ENCODE measurements around the gene VEZT.
"Not testable (repeated sequence)": the region's sequence is repeated elsewhere in the genome, so short reads cannot be mapped to it uniquely, and the experiment has no call there.

VEZT gene

GRCh38 chr12:95262808-95263207, 45.2 kb downstream of the VEZT start:
- no peak for DNase-seq

- DNase-seq: no peak
Observed at GRCh38 chr12:95265765-95266164, 48.2 kb downstream of the VEZT start.

- no peak for DNase-seq
Observed at GRCh38 chr12:95266254-95266653, 48.6 kb downstream of the VEZT start.

GRCh38 chr12:95269892-95270291, 52.3 kb downstream of the VEZT start:
- no peak for DNase-seq

- DNase-seq: no peak
Observed at GRCh38 chr12:95271465-95271864, 53.9 kb downstream of the VEZT start.

GRCh38 chr12:95277139-95277538, 59.5 kb downstream of the VEZT start:
- DNase-seq: no peak

GRCh38 chr12:95279856-95280255, 62.2 kb downstream of the VEZT start:
- no peak for DNase-seq

GRCh38 chr12:95282266-95282665, 64.7 kb downstream of the VEZT start:
- DNase-seq: no peak

- DNase-seq: no peak
Observed at GRCh38 chr12:95283371-95283770, 65.8 kb downstream of the VEZT start.

- DNase-seq: no peak
Observed at GRCh38 chr12:95286713-95287112, 69.1 kb downstream of the VEZT start.

GRCh38 chr12:95291501-95291900, 73.9 kb downstream of the VEZT start:
- no peak for DNase-seq

- no peak for DNase-seq
Observed at GRCh38 chr12:95298916-95299315, 81.3 kb downstream of the VEZT start.

- DNase-seq: no peak
Observed at GRCh38 chr12:95300286-95300685, 82.7 kb downstream of the VEZT start.

- no peak for DNase-seq
Observed at GRCh38 chr12:95303476-95303875, 85.9 kb downstream of the VEZT start.

- DNase-seq: no peak
Observed at GRCh38 chr12:95304673-95305198, 87.1 kb downstream of the VEZT start.

- no peak for DNase-seq
Observed at GRCh38 chr12:95312656-95313055, 95.0 kb downstream of the VEZT start.

GRCh38 chr12:95314756-95315155, 97.1 kb downstream of the VEZT start:
- not testable (repeated sequence) for DNase-seq

- DNase-seq: no peak
Observed at GRCh38 chr12:95316798-95317197, 99.2 kb downstream of the VEZT start.

- DNase-seq: no peak
Observed at GRCh38 chr12:95318071-95318545, 100.5 kb downstream of the VEZT start.

- DNase-seq: no peak
Observed at GRCh38 chr12:95319694-95320331, 102.2 kb downstream of the VEZT start.

- no peak for DNase-seq
Observed at GRCh38 chr12:95321516-95322246, 104.1 kb downstream of the VEZT start.

GRCh38 chr12:95322326-95322725, 104.7 kb downstream of the VEZT start:
- no peak for DNase-seq

GRCh38 chr12:95323212-95323611, 105.6 kb downstream of the VEZT start:
- no peak for DNase-seq

GRCh38 chr12:95324246-95324645, 106.6 kb downstream of the VEZT start:
- DNase-seq: not testable (repeated sequence)

Data from T-helper 9 cell (primary cell).